Trophoblast cell (in vitro differentiated cells and primary cell): Measurements from ENCODE around the gene FAM20A.
A peak's percentile ranks its signal among the peaks of the same experiment; 100 is the strongest.

Source experiments
- DNase-seq, 2 donors: peaks; one replicate each; pipeline ENCODE4 v3.0.0-alpha.2; 2016
- H2AFZ ChIP-seq: 2 replicates; pipeline ENCODE4 v1.6.1; 2013; ENCODE audit warnings: low read length, moderate library complexity, mild to moderate bottlenecking; ENCODE audit not compliant: insufficient read depth, poor library complexity
- H2AK5ac ChIP-seq: 2 replicates; pipeline ENCODE4 v1.6.1; 2013; ENCODE audit warnings: mild to moderate bottlenecking, low read length
- H2BK120ac ChIP-seq: 2 replicates; pipeline ENCODE4 v1.6.1; 2013; ENCODE audit warnings: low read length, mild to moderate bottlenecking, moderate library complexity; ENCODE audit not compliant: insufficient read depth, poor library complexity
- H2BK12ac ChIP-seq: 2 replicates; pipeline ENCODE4 v1.6.1; 2013; ENCODE audit warnings: mild to moderate bottlenecking, low read length, moderate library complexity
- H2BK5ac ChIP-seq: 2 replicates; pipeline ENCODE4 v1.6.1; 2013; ENCODE audit warnings: low read length, low read depth, moderate library complexity, mild to moderate bottlenecking; ENCODE audit not compliant: poor library complexity
- H3K14ac ChIP-seq: 2 replicates; pipeline ENCODE4 v1.6.1; 2013; ENCODE audit warnings: mild to moderate bottlenecking, low read length
- H3K18ac ChIP-seq: 2 replicates; pipeline ENCODE4 v1.6.1; 2013; ENCODE audit warnings: mild to moderate bottlenecking, low read length
- H3K23ac ChIP-seq: 2 replicates; pipeline ENCODE4 v1.6.1; 2013; ENCODE audit warnings: low read length
- H3K27ac ChIP-seq: 2 replicates; pipeline ENCODE4 v1.5.1; 2013; ENCODE audit warnings: low read depth, mild to moderate bottlenecking, inconsistent platforms, low read length, moderate library complexity
- H3K27me3 ChIP-seq: 2 replicates; pipeline ENCODE4 v1.6.1; 2013; ENCODE audit warnings: inconsistent platforms, mild to moderate bottlenecking, low read length, moderate library complexity; ENCODE audit not compliant: insufficient read depth
- H3K36me3 ChIP-seq, 2 experiments: 1 replicate in 1 of 2; 2 replicates in 1 of 2; pipeline ENCODE4 v1.6.1; 2013; ENCODE audit warnings: low read length in 2 of 2, mild to moderate bottlenecking in 2 of 2, moderate library complexity in 1 of 2; ENCODE audit not compliant: insufficient read depth in 2 of 2, control insufficient read depth in 1 of 2
- H3K4ac ChIP-seq: 2 replicates; pipeline ENCODE4 v1.6.1; 2013; ENCODE audit warnings: low read depth, mild to moderate bottlenecking, low read length, moderate library complexity
- H3K4me1 ChIP-seq, 2 experiments: 1 replicate in 1 of 2; 2 replicates in 1 of 2; pipeline ENCODE4 v1.6.1; 2013; ENCODE audit warnings: low read length in 2 of 2, mild to moderate bottlenecking in 2 of 2, moderate library complexity in 1 of 2; ENCODE audit not compliant: insufficient read depth in 2 of 2, control insufficient read depth in 1 of 2
- H3K4me2 ChIP-seq: 2 replicates; pipeline ENCODE4 v1.6.1; 2013; ENCODE audit warnings: inconsistent platforms, mild to moderate bottlenecking, low read length, moderate library complexity
- H3K4me3 ChIP-seq: 2 replicates; pipeline ENCODE4 v1.5.1; 2013; ENCODE audit warnings: mild to moderate bottlenecking, low read depth, low read length, inconsistent platforms
- H3K79me1 ChIP-seq: one replicate; pipeline ENCODE4 v1.6.1; 2013; ENCODE audit warnings: low read length
- H3K79me2 ChIP-seq: 2 replicates; pipeline ENCODE4 v1.6.1; 2013; ENCODE audit warnings: low read length, mild to moderate bottlenecking; ENCODE audit not compliant: control insufficient read depth, insufficient read depth, poor library complexity
- H3K9ac ChIP-seq: 2 replicates; pipeline ENCODE4 v1.6.1; 2013; ENCODE audit warnings: mild to moderate bottlenecking, low read length
- H3K9me3 ChIP-seq: 2 replicates; pipeline ENCODE4 v1.6.1; 2013; ENCODE audit warnings: low read depth, mild to moderate bottlenecking, control low read depth, inconsistent platforms, low read length; ENCODE audit not compliant: insufficient read depth
- H4K12ac ChIP-seq: 2 replicates; pipeline ENCODE4 v1.6.1; 2013; ENCODE audit warnings: low read depth, mild to moderate bottlenecking, low read length, moderate library complexity
- H4K8ac ChIP-seq: 2 replicates; pipeline ENCODE4 v1.6.1; 2013; ENCODE audit warnings: low read depth, mild to moderate bottlenecking, low read length, moderate library complexity
- H4K91ac ChIP-seq: one replicate; pipeline ENCODE4 v1.6.1; 2013; ENCODE audit warnings: low read depth, mild to moderate bottlenecking, low read length, moderate library complexity
- WGBS: extraction: QIAGEN DNeasy Blood & Tissue Kit; methylation state at CpG from one replicate; pipeline ENCODE4 v1.1.7; 2013; ENCODE audit warnings: missing lambda C conversion rate; ENCODE audit not compliant: insufficient read length, insufficient coverage; ENCODE audit errors: extremely low coverage; 5-methylcytosine and 5-hydroxymethylcytosine counted together

FAM20A gene

DNA sequence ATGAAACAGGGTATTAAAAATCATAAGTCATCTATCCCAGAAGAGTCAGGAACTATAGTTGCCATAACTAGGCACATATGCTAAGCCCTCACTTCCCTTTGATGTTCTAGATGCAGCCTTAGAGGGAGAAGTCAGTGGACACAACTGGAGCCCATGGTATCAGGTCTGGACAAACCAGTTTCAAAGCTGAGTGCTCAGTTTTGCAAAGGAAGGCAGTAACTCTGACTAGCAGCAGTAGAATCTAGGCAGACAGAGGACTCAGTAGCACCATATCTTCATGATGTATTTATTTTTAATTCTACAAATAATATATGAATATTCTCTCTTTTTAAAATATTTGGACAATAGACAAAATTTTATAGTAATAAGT is 11.7 kb upstream of the FAM20A start:
- Histone ChIP-seq H2AFZ (no peak overlapping the region), H3K79me2 (no peaks in the 10 kb centered on the region), H3K79me1 (no peaks in the 10 kb centered on the region), H3K27ac (no peak overlapping the region), H2AK5ac (no peak overlapping the region), H4K12ac (no peak overlapping the region), H4K8ac (no peak overlapping the region), H3K4ac (no peak overlapping the region), H2BK5ac (no peak overlapping the region), H3K9ac (no peak overlapping the region), H3K9me3 (no peaks in the 10 kb centered on the region), H3K4me2 (no peak overlapping the region), H4K91ac (no peak overlapping the region), H2BK120ac (no peak overlapping the region), H3K36me3 (no peaks in the 10 kb centered on the region), H3K27me3 (no peaks in the 10 kb centered on the region), H3K14ac (no peak overlapping the region), H3K4me3 (no peak overlapping the region), H3K23ac (no peak overlapping the region), H3K4me1 (no peaks in the 10 kb centered on the region), H2BK12ac (no peak overlapping the region), H3K18ac (no peak overlapping the region)
- DNase-seq: peak in 1 of 2 donors; percentile 50

DNA sequence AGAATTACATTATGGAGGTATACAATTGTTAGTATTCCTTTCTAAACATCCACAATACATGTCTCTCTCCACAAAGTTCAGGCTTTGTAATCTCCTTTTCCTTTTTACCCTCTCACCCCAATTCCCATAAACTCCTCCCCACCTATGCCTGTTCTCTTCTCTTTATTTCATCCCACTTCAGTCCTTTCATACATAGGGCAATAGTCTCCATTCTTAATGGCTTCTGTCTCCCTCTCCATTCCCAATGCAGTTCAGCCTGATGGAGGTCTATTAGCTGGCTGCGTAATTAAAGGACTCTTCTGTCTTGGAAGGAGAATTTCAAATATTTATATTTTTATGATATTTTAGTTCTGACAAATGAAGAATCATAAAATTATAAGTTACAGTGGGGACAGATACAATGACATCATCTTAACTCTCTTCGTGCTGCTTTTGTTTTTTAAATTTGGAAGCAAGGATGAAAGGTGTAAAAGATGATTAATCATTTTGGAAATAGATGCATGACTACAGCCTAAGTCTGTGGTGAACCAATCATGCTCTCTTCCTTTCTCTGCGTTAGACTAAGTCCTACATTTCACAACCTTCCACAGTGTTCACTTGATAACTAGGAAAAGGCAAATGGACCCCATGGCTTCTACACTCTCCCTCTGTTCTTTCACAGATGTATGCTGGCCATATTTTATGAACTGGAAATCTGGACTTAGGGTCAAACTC is 11.2 kb upstream of the FAM20A start:
- no peak for DNase-seq
- Histone ChIP-seq H2BK120ac (no peak overlapping the region), H4K12ac (no peak overlapping the region), H2AK5ac (no peak overlapping the region), H3K36me3 (no peaks in the 10 kb centered on the region), H3K14ac (no peak overlapping the region), H3K18ac (no peak overlapping the region), H2AFZ (no peak overlapping the region), H3K27ac (no peak overlapping the region), H3K4me2 (no peak overlapping the region), H2BK12ac (no peak overlapping the region), H3K27me3 (no peaks in the 10 kb centered on the region), H3K9ac (no peak overlapping the region), H3K79me1 (no peaks in the 10 kb centered on the region), H2BK5ac (no peak overlapping the region), H4K91ac (no peak overlapping the region), H4K8ac (no peak overlapping the region), H3K4ac (no peak overlapping the region), H3K79me2 (no peaks in the 10 kb centered on the region), H3K9me3 (no peaks in the 10 kb centered on the region), H3K23ac (no peak overlapping the region), H3K4me1 (no peaks in the 10 kb centered on the region), H3K4me3 (no peak overlapping the region)
- WGBS: no CpG with 5 or more reads among the region's 3 CpGs

DNA sequence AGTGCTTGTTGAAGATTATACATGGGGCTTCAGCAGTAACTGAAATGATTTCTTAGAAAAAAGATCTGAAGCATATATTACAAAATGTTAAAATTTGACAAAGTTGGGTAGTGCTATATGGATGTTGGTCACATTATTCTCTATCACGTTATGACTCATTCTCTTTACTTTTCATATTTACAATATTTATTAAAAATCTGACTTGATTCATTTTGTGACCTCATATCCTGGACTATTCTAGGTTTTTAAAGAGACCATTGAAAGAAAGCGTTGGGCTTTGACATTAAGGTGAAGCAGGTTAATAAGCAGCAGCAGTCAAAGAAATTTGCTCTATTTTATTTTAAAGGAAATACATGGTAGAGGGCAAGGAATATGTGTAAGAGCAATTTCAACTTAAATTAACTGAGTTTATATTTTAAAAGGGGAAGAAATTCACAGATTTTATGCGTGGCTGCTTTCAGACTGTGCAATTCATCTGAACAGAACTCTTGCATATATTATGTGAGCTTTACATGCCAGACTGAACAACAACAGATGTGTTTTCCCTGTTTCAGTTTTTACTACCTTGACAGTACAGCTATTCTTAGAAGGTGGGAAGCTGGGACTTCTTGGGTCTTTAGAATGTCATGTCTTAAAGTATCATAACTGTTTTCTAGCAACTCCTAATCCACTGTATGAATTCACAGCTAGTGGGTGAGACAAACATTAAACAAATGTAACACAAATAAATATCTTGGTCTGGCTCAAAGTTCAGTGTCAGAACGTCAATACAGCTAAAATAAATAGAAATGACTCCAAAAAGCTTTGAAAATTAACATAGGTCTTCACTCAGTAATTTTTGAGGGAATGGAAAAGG is 10.4 kb upstream of the FAM20A start:
- Histone ChIP-seq H3K9me3 (no peaks in the 10 kb centered on the region), H4K8ac (no peak overlapping the region), H3K27ac (no peak overlapping the region), H2AFZ (no peak overlapping the region), H4K12ac (no peak overlapping the region), H3K14ac (no peak overlapping the region), H3K79me2 (no peaks in the 10 kb centered on the region), H3K27me3 (no peaks in the 10 kb centered on the region), H2BK120ac (no peak overlapping the region), H3K4ac (no peak overlapping the region), H3K4me1 (no peaks in the 10 kb centered on the region), H3K79me1 (no peaks in the 10 kb centered on the region), H3K18ac (no peak overlapping the region), H4K91ac (no peak overlapping the region), H3K4me2 (no peak overlapping the region), H3K23ac (no peak overlapping the region), H3K4me3 (no peak overlapping the region), H3K36me3 (no peaks in the 10 kb centered on the region), H2BK5ac (no peak overlapping the region), H3K9ac (no peak overlapping the region), H2AK5ac (no peak overlapping the region), H2BK12ac (no peak overlapping the region)
- DNase-seq: no peak
- WGBS: no CpG with 5 or more reads among the region's 4 CpGs

DNA sequence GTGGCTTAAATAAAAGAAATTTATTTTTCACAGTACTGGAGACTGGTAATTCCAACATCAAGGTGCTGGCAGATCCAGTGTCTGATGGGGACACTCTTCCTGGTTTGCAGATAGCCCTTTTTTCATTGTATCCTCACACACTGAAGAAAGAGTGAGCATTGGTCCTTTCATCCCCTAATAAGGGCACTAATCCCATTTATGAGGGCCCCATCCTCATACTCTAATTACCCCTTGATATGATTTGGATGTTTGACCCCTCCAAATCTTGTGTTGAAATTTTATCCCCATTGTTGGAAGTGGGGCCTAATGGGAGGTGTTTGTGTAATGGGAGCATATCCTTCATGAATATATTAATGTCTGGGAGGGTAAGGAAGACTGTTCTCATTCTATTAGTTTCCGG is 9.4 kb upstream of the FAM20A start:
- Histone ChIP-seq H4K12ac (no peak overlapping the region), H3K4me3 (no peak overlapping the region), H3K4ac (no peak overlapping the region), H3K36me3 (no peaks in the 10 kb centered on the region), H4K8ac (no peak overlapping the region), H2AK5ac (no peak overlapping the region), H3K79me1 (no peaks in the 10 kb centered on the region), H3K23ac (no peak overlapping the region), H3K79me2 (no peaks in the 10 kb centered on the region), H3K4me1 (no peaks in the 10 kb centered on the region), H3K27me3 (no peaks in the 10 kb centered on the region), H3K9me3 (no peaks in the 10 kb centered on the region), H4K91ac (no peak overlapping the region), H2AFZ (no peak overlapping the region), H3K4me2 (no peak overlapping the region), H2BK5ac (no peak overlapping the region), H2BK120ac (no peak overlapping the region), H3K14ac (no peak overlapping the region), H3K9ac (no peak overlapping the region), H3K27ac (no peak overlapping the region), H3K18ac (no peak overlapping the region), H2BK12ac (no peak overlapping the region)
- no peak for DNase-seq
- no CpG with 5 or more reads among the region's 1 CpG for WGBS
